Right atrium auricular region (tissue), 2 donors: ENCODE measurements around the gene NDUFC1. TPM values are rescaled to one million over a fixed set of nuclear protein-coding genes. Genes with fewer than 3 reads are reported as not detected.

Experiments used
- DNase-seq: peaks from one replicate; pipeline ENCODE4 v3.0.0-alpha.2; 2019; ENCODE audit warnings: low spot score
- H3K27ac ChIP-seq, 2 donors: fragments of 200-600 bp; sonication (generic); 1 replicate in 1 of 2; 2 replicates in 1 of 2; pipeline ENCODE4 v1.5.1; 2016 to 2019
- H3K27me3 ChIP-seq, 2 donors: fragments of 200-600 bp; sonication (generic); one replicate each; pipeline versions ENCODE4 v1.5.1 to v1.6.0; 2017 to 2019
- H3K36me3 ChIP-seq: fragments of 200-600 bp; sonication (generic); one replicate; pipeline ENCODE4 v1.5.1; 2016
- H3K4me1 ChIP-seq, 2 donors: fragments of 200-600 bp; sonication (generic); one replicate each; pipeline versions ENCODE4 v1.5.1 to v1.6.0; 2017 to 2019
- H3K4me3 ChIP-seq, 2 donors: fragments of 200-600 bp; sonication (generic); 1 replicate in 1 of 2; 2 replicates in 1 of 2; pipeline ENCODE4 v1.5.1; 2017 to 2019; ENCODE audit warnings: mild to moderate bottlenecking in 1 of 2, moderate library complexity in 1 of 2
- H3K9me3 ChIP-seq, 2 donors: fragments of 200-600 bp; sonication (generic); one replicate each; pipeline ENCODE4 v1.5.1; 2019
- total RNA-seq, 2 donors: library from RNA; depleted of rRNA; stranded (reverse); fragments of >200 nt; gene quantifications; one replicate each; pipeline ENCODE4 v1.1.0, GENCODE V29; 2016
- TF ChIP-seq, protein P1 (sequence below), 2 donors: fragments of 200-600 bp; sonication (generic); IDR thresholded peaks; one replicate each; pipeline ENCODE4 v1.5.1; 2019; ENCODE audit warnings: antibody characterized with exemption in 2 of 2

The NDUFC1 gene
- total RNA-seq: 100 to 1,000 TPM in 1 of 2 donors, 10 to 100 TPM in 1; 96.1 to 118 TPM

GRCh38 chr4:139301821-139302611 lies at the start of gene NDUFC1:
TSS of gene NDUFC1 (minus strand) at chr4:139302477. CDS start at chr4:139295798, 6,679 bp downstream.
- Histone ChIP-seq H3K4me3 (peak within 1 kb of the TSS; percentile 80 to 97), H3K9me3 (no peaks in the 10 kb centered on the region), H3K4me1 (peaks cover 0 to 37% of the 10 kb centered on the region in 2 donors), H3K36me3 (peaks cover 8% of the 10 kb centered on the region), H3K27me3 (no peaks in the 10 kb centered on the region), H3K27ac (peak within 1 kb of the TSS; percentile 93 to 94)
- TF ChIP-seq, protein P1, sequence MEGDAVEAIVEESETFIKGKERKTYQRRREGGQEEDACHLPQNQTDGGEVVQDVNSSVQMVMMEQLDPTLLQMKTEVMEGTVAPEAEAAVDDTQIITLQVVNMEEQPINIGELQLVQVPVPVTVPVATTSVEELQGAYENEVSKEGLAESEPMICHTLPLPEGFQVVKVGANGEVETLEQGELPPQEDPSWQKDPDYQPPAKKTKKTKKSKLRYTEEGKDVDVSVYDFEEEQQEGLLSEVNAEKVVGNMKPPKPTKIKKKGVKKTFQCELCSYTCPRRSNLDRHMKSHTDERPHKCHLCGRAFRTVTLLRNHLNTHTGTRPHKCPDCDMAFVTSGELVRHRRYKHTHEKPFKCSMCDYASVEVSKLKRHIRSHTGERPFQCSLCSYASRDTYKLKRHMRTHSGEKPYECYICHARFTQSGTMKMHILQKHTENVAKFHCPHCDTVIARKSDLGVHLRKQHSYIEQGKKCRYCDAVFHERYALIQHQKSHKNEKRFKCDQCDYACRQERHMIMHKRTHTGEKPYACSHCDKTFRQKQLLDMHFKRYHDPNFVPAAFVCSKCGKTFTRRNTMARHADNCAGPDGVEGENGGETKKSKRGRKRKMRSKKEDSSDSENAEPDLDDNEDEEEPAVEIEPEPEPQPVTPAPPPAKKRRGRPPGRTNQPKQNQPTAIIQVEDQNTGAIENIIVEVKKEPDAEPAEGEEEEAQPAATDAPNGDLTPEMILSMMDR (IDR thresholded peaks at IDR 0.05): no peak
- peak; percentile 64 for DNase-seq

DNA sequence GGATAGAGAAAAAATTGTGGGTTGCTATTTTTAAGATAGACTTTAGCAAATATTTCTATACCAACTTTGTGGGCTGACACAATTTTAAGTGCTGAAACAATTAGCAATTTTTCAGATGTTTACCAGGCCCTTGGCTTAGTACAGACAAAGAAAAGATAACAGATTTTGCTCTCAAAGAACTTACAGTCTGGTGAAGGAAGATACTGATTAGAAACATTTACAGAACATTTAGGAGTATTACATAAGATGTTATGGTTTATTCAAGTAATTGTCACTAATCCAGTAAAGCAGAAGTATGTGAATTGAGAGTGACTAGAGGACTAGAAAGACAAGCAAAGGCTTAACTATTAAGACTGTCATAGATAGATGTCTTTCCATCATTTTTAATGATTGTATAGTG lies 35.3 kb upstream of the NDUFC1 start:
- H3K9me3 ChIP-seq: no peaks in the 10 kb centered on the region
- no peak overlapping the region for H3K27ac ChIP-seq
- DNase-seq: no peak
- H3K4me3 ChIP-seq: no peak overlapping the region
- peaks cover 21% of the 10 kb centered on the region for H3K36me3 ChIP-seq
- TF ChIP-seq, protein P1 (IDR thresholded peaks at IDR 0.05): no peak
- no peaks in the 10 kb centered on the region for H3K27me3 ChIP-seq
- no peaks in the 10 kb centered on the region for H3K4me1 ChIP-seq

GRCh38 chr4:139333046-139333445 lies 30.8 kb upstream of the NDUFC1 start:
- Histone ChIP-seq H3K36me3 (peaks cover 12% of the 10 kb centered on the region), H3K4me3 (no peak overlapping the region), H3K27ac (no peak overlapping the region), H3K9me3 (no peaks in the 10 kb centered on the region), H3K4me1 (no peaks in the 10 kb centered on the region), H3K27me3 (no peaks in the 10 kb centered on the region)
- DNase-seq: no peak
- TF ChIP-seq, protein P1 (IDR thresholded peaks at IDR 0.05): no peak

DNA sequence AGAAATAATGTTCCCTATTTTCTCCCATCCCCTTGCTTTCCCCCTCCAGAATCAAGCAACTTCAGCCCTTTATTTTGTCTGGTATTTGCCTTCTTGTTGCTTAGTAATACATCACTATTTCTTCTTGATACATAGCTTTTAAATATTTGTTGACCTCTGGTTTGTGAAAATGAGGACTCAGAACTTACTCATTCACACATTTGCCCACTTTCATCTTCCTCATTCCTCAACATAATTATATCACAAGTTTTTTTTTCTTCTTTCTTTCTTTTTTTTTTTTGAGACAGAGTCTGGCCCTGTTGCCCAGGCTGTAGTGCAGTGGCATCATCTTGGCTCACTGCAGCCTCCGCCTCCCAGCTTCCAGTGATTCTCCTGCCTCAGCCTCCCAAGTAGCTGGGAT lies 28.9 kb upstream of the NDUFC1 start:
- Histone ChIP-seq H3K36me3 (peaks cover 11% of the 10 kb centered on the region), H3K4me1 (no peaks in the 10 kb centered on the region), H3K4me3 (no peak overlapping the region), H3K27ac (no peak overlapping the region), H3K27me3 (no peaks in the 10 kb centered on the region), H3K9me3 (no peaks in the 10 kb centered on the region)
- TF ChIP-seq, protein P1 (IDR thresholded peaks at IDR 0.05): no peak
- DNase-seq: no peak

- Histone ChIP-seq H3K9me3 (no peaks in the 10 kb centered on the region), H3K4me1 (no peaks in the 10 kb centered on the region), H3K27me3 (no peaks in the 10 kb centered on the region), H3K36me3 (peaks cover 2% of the 10 kb centered on the region), H3K4me3 (no peak overlapping the region), H3K27ac (no peak overlapping the region)
- TF ChIP-seq, protein P1 (IDR thresholded peaks at IDR 0.05): no peak
- DNase-seq: no peak
These were observed 28.0 kb upstream of the NDUFC1 start for GRCh38 chr4:139330283-139330682.
